HG02981 (cell line): Measurements from ENCODE around the gene RPS6KA3.

ENCODE experiments used
- ATAC-seq: cut with Tn5 transposase; IDR thresholded peaks from one replicate; pipeline ENCODE4 v1.9.1; 2021; ENCODE audit warnings: mild to moderate bottlenecking, moderate library complexity; ENCODE audit not compliant: unreplicated experiment

Gene RPS6KA3

GRCh38 chrX:20111271-20111670, 155.4 kb downstream of the RPS6KA3 start:
- ATAC-seq = no peak

- ATAC-seq = no peak
Measured at GRCh38 chrX:20101934-20102581, 164.7 kb downstream of the RPS6KA3 start.
